ENCODE measurements around the gene WDR37.

DNA sequence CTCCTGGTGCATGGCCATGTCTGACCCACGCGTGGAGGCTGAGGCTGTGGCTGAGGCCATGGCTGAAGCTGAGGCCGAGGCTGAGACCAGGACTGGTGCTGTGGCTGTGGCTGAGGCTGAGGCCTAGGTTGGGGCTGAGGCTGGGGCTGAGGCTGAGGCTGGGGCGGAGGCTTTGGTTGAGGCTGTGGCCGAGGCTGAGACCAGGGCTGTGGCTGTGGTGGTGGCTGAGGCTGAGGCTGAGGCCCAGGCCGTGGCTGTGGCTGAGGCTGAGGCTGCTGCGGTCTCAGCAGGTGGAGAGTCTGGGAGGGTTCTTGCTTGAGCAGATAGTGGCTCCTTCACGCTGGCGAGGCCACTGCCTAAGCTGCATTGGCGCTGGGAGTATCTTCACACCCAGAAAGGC is 76.4 kb downstream of the WDR37 start:
- TF ChIP-seq, protein P1, sequence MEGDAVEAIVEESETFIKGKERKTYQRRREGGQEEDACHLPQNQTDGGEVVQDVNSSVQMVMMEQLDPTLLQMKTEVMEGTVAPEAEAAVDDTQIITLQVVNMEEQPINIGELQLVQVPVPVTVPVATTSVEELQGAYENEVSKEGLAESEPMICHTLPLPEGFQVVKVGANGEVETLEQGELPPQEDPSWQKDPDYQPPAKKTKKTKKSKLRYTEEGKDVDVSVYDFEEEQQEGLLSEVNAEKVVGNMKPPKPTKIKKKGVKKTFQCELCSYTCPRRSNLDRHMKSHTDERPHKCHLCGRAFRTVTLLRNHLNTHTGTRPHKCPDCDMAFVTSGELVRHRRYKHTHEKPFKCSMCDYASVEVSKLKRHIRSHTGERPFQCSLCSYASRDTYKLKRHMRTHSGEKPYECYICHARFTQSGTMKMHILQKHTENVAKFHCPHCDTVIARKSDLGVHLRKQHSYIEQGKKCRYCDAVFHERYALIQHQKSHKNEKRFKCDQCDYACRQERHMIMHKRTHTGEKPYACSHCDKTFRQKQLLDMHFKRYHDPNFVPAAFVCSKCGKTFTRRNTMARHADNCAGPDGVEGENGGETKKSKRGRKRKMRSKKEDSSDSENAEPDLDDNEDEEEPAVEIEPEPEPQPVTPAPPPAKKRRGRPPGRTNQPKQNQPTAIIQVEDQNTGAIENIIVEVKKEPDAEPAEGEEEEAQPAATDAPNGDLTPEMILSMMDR (IDR thresholded peaks at IDR 0.05) = no peak
- TF ChIP-seq POLR2AphosphoS5 (IDR thresholded peaks at IDR 0.05; ENCODE audit: low read depth, low read length) (no peak), SIN3A (IDR thresholded peaks at IDR 0.05; ENCODE audit: borderline replicate concordance, insufficient read depth, low read depth, low read length) (no peak), TCF7L2 (IDR thresholded peaks at IDR 0.05; ENCODE audit: low read depth, low read length) (no peak)
- TF ChIP-seq, protein P2, sequence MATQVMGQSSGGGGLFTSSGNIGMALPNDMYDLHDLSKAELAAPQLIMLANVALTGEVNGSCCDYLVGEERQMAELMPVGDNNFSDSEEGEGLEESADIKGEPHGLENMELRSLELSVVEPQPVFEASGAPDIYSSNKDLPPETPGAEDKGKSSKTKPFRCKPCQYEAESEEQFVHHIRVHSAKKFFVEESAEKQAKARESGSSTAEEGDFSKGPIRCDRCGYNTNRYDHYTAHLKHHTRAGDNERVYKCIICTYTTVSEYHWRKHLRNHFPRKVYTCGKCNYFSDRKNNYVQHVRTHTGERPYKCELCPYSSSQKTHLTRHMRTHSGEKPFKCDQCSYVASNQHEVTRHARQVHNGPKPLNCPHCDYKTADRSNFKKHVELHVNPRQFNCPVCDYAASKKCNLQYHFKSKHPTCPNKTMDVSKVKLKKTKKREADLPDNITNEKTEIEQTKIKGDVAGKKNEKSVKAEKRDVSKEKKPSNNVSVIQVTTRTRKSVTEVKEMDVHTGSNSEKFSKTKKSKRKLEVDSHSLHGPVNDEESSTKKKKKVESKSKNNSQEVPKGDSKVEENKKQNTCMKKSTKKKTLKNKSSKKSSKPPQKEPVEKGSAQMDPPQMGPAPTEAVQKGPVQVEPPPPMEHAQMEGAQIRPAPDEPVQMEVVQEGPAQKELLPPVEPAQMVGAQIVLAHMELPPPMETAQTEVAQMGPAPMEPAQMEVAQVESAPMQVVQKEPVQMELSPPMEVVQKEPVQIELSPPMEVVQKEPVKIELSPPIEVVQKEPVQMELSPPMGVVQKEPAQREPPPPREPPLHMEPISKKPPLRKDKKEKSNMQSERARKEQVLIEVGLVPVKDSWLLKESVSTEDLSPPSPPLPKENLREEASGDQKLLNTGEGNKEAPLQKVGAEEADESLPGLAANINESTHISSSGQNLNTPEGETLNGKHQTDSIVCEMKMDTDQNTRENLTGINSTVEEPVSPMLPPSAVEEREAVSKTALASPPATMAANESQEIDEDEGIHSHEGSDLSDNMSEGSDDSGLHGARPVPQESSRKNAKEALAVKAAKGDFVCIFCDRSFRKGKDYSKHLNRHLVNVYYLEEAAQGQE (IDR thresholded peaks at IDR 0.05; ENCODE audit: insufficient read depth in 1 of 2, low read depth in 2 of 2, low read length in 1 of 2) = no peak
